DOHH2 (cell line): ENCODE data around the gene NCKAP5.

Source experiments
- H3F3A ChIP-seq: fragments of 200-600 bp; sonication (generic), shearing (Covaris generic); 2 replicates; pipeline ENCODE4 v1.6.0; 2016; ENCODE audit warnings: antibody characterized with exemption, mild to moderate bottlenecking; ENCODE audit not compliant: control insufficient read depth, insufficient read depth
- H3K27ac ChIP-seq: fragments of 200-600 bp; sonication (generic); 2 replicates; pipeline ENCODE4 v1.5.1; 2014; ENCODE audit warnings: low read depth, mild to moderate bottlenecking, low read length, moderate library complexity
- H3K27me3 ChIP-seq: fragments of 200-600 bp; sonication (generic); 2 replicates; pipeline ENCODE4 v1.6.1; 2014; ENCODE audit warnings: mild to moderate bottlenecking, low read length, mixed read lengths; ENCODE audit not compliant: control insufficient read depth
- H3K36me3 ChIP-seq: fragments of 200-600 bp; sonication (generic); 2 replicates; pipeline ENCODE4 v1.6.1; 2014; ENCODE audit warnings: mild to moderate bottlenecking, low read length, moderate library complexity, mixed read lengths; ENCODE audit not compliant: control insufficient read depth
- H3K4me1 ChIP-seq: fragments of 200-600 bp; sonication (generic); 2 replicates; pipeline ENCODE4 v1.6.1; 2014; ENCODE audit warnings: mild to moderate bottlenecking, low read length, mixed read lengths; ENCODE audit not compliant: control insufficient read depth
- H3K4me2 ChIP-seq: fragments of 200-600 bp; sonication (generic); 2 replicates; pipeline ENCODE4 v1.6.0; 2014; ENCODE audit warnings: mild to moderate bottlenecking, low read length, moderate library complexity
- H3K4me3 ChIP-seq: fragments of 200-600 bp; sonication (generic); 2 replicates; pipeline ENCODE4 v1.5.1; 2014; ENCODE audit warnings: mild to moderate bottlenecking, low read length, mixed read lengths
- H3K79me2 ChIP-seq: fragments of 200-600 bp; sonication (generic); 2 replicates; pipeline ENCODE4 v1.6.1; 2014; ENCODE audit warnings: mild to moderate bottlenecking, low read length, mixed read lengths; ENCODE audit not compliant: control insufficient read depth
- H3K9me2 ChIP-seq: fragments of 200-600 bp; sonication (generic); replicated peaks from 2 replicates; pipeline ENCODE4 v1.6.1; 2014; ENCODE audit warnings: mild to moderate bottlenecking, low read length, mixed read lengths; ENCODE audit not compliant: control insufficient read depth
- H3K9me3 ChIP-seq: fragments of 200-600 bp; sonication (generic); 2 replicates; pipeline ENCODE4 v1.6.1; 2014; ENCODE audit warnings: antibody characterized with exemption, low read length, mixed read lengths; ENCODE audit not compliant: control insufficient read depth, insufficient read depth
- H4K20me1 ChIP-seq: fragments of 200-600 bp; sonication (generic); 2 replicates; pipeline ENCODE4 v1.6.0; 2014; ENCODE audit warnings: low read depth, mild to moderate bottlenecking, antibody characterized with exemption, low read length, moderate library complexity; ENCODE audit not compliant: control insufficient read depth, insufficient read depth
- EZH2phosphoT487 ChIP-seq: fragments of 200-600 bp; sonication (generic); IDR thresholded peaks from 2 replicates; pipeline ENCODE4 v1.6.1; 2017; ENCODE audit warnings: borderline replicate concordance, mild to moderate bottlenecking, antibody characterized with exemption, low read length, moderate library complexity, mixed read lengths
- TF ChIP-seq, protein P1 (sequence below): fragments of 200-600 bp; sonication (generic); IDR thresholded peaks from one replicate; pipeline ENCODE4 v1.5.1; 2014; ENCODE audit warnings: antibody characterized with exemption, mild to moderate bottlenecking, low read depth, low read length; ENCODE audit not compliant: poor library complexity, severe bottlenecking

Gene NCKAP5

DNA sequence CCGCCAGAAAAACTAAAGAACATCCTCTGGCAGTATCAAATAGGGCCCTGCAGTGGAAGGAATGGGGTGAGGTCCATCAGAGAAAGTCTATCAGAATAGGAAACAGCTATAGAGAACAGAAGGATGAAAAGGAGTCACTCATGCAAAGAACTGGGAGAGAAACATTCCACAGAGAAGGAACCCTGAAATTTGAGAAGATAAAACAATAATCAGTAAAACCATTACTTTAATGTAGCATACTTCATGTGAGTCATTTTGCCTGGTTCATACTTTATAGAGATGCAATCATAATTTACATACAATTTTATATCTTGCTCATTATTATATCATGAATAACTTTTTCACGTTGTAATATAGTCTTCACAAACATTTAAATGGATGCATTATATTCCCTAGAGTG, 402.2 kb downstream of the NCKAP5 start:
- H3K4me1 ChIP-seq, result no peaks in the 10 kb centered on the region
- no peaks in the 10 kb centered on the region for H3K36me3 ChIP-seq
- H3K9me3 ChIP-seq, result no peaks in the 10 kb centered on the region
- H4K20me1 ChIP-seq, result no peaks in the 10 kb centered on the region
- no peaks in the 10 kb centered on the region for H3K79me2 ChIP-seq
- H3K9me2 ChIP-seq, result no peaks in the 10 kb centered on the region
- no peaks in the 10 kb centered on the region for H3K27me3 ChIP-seq
- H3F3A ChIP-seq, result no peaks in the 10 kb centered on the region
- no peak overlapping the region for H3K4me3 ChIP-seq
- TF ChIP-seq, protein P1, sequence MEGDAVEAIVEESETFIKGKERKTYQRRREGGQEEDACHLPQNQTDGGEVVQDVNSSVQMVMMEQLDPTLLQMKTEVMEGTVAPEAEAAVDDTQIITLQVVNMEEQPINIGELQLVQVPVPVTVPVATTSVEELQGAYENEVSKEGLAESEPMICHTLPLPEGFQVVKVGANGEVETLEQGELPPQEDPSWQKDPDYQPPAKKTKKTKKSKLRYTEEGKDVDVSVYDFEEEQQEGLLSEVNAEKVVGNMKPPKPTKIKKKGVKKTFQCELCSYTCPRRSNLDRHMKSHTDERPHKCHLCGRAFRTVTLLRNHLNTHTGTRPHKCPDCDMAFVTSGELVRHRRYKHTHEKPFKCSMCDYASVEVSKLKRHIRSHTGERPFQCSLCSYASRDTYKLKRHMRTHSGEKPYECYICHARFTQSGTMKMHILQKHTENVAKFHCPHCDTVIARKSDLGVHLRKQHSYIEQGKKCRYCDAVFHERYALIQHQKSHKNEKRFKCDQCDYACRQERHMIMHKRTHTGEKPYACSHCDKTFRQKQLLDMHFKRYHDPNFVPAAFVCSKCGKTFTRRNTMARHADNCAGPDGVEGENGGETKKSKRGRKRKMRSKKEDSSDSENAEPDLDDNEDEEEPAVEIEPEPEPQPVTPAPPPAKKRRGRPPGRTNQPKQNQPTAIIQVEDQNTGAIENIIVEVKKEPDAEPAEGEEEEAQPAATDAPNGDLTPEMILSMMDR, result no peak
- H3K27ac ChIP-seq, result no peak overlapping the region
- H3K4me2 ChIP-seq, result no peak overlapping the region

DNA sequence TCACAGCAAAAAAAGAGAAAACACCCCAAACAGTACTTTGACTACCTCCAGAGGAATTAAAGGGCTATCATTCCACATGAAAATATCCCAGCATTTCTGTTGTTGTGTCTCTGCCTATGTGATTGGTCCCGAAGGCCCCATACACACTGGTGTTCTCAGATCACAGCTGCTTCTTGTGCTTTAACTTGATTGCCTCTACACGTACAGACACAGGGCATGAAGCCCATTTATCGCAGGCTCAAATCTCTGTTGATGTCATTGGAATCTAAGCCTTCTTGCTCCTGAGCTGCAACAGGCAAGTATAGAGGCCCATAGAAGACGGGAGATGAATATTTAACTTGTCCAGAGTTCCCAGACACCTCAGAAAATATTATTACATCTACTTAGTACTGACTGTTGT, 405.2 kb downstream of the NCKAP5 start:
- Histone ChIP-seq H3K9me3 (no peaks in the 10 kb centered on the region), H3K4me1 (no peaks in the 10 kb centered on the region), H3K27me3 (no peaks in the 10 kb centered on the region), H3K4me2 (no peak overlapping the region), H3K27ac (no peak overlapping the region), H3F3A (no peaks in the 10 kb centered on the region), H3K9me2 (no peaks in the 10 kb centered on the region), H3K4me3 (no peak overlapping the region), H3K79me2 (no peaks in the 10 kb centered on the region), H3K36me3 (no peaks in the 10 kb centered on the region), H4K20me1 (no peaks in the 10 kb centered on the region)
- TF ChIP-seq EZH2phosphoT487, result no peak
- TF ChIP-seq, protein P1, result no peak

DNA sequence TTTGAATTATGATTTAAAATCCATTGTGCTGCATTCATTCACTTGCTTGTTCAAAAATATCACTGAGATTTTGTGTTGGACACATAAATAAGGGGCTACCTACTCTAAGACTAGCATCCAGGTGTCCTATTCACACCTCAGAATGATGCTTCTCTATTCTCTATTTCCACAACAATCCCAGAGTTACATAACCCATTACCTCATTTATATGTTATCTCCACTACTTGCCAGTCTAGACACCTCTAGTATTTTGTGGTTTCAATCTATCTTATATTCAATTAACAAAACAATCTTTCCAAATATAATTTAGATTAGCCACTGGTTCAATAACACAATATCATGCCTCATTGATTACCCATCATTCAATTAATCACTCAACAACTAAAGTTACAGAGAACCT, 409.8 kb downstream of the NCKAP5 start:
- H3F3A ChIP-seq, result no peaks in the 10 kb centered on the region
- no peaks in the 10 kb centered on the region for H3K4me1 ChIP-seq
- H3K36me3 ChIP-seq, result no peaks in the 10 kb centered on the region
- H3K27me3 ChIP-seq, result no peaks in the 10 kb centered on the region
- H3K4me3 ChIP-seq, result no peak overlapping the region
- H3K9me3 ChIP-seq, result no peaks in the 10 kb centered on the region
- TF ChIP-seq EZH2phosphoT487, result no peak
- TF ChIP-seq, protein P1, result no peak
- no peak overlapping the region for H3K27ac ChIP-seq
- no peaks in the 10 kb centered on the region for H3K79me2 ChIP-seq
- no peaks in the 10 kb centered on the region for H3K9me2 ChIP-seq
- no peaks in the 10 kb centered on the region for H4K20me1 ChIP-seq
- no peak overlapping the region for H3K4me2 ChIP-seq

DNA sequence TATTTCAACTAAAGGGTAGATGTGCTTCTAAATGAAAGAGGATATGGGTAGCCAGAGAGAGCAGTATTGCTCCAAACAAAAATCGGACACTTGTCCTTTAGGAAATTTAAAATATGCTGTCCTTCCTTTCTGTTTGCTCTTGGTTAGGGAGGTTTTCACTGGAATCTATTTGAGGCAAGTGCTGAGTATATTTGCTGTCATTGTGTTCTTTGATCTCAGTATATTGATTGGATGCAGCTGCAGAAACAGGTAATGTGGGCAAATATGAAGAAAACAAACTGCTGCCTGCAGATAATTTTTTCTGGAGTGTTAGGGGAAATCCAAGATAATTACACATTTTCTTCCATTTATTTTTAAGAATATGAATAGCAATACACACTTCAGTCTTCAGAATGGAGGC, 410.2 kb downstream of the NCKAP5 start:
- Histone ChIP-seq H3K4me2 (no peak overlapping the region), H3K79me2 (no peaks in the 10 kb centered on the region), H3K36me3 (no peaks in the 10 kb centered on the region), H3K4me1 (no peaks in the 10 kb centered on the region), H3F3A (no peaks in the 10 kb centered on the region), H3K4me3 (no peak overlapping the region), H3K27ac (no peak overlapping the region), H4K20me1 (no peaks in the 10 kb centered on the region), H3K27me3 (no peaks in the 10 kb centered on the region), H3K9me2 (no peaks in the 10 kb centered on the region), H3K9me3 (no peaks in the 10 kb centered on the region)
- TF ChIP-seq EZH2phosphoT487, result no peak
- TF ChIP-seq, protein P1, result no peak
